B cell (primary cell): ENCODE data around the gene TRAPPC3L. TPM values are rescaled to one million over a fixed set of nuclear protein-coding genes. Genes with fewer than 3 reads are reported as not detected.

ENCODE experiments used
- ATAC-seq: fragments of 200-7000 bp; cut with Tn5 transposase; one replicate; pipeline ENCODE4 v1.10.0; 2021; ENCODE audit warnings: low read depth, mild to moderate bottlenecking, moderate number of reproducible peaks, moderate library complexity
- CTCF ChIA-PET: fragments of 350-600 bp; sonication (Branson Sonifier 250); formaldehyde crosslinking; loops from one replicate; lab custom pipeline; 2021; ENCODE audit warnings: antibody characterized with exemption, inconsistent platforms; lab: Charles Lee
- POLR2A ChIA-PET: fragments of 350-600 bp; sonication (Branson Sonifier 250); formaldehyde crosslinking; loops from one replicate; lab custom pipeline; 2021; ENCODE audit warnings: antibody characterized with exemption; lab: Charles Lee
- DNase-seq: peaks from one replicate; pipeline ENCODE4 v3.0.0; 2013
- H2AFZ ChIP-seq: 2 replicates; pipeline ENCODE4 v1.6.1; 2012; ENCODE audit warnings: mild to moderate bottlenecking, low read depth, low read length; ENCODE audit not compliant: insufficient read depth, poor library complexity, severe bottlenecking
- H3K27ac ChIP-seq, 2 donors: 1 replicate in 1 of 2; 2 replicates in 1 of 2; pipeline ENCODE4 v1.5.1; 2012 to 2013; ENCODE audit warnings: low read length in 2 of 2, mild to moderate bottlenecking in 2 of 2, moderate library complexity in 1 of 2
- H3K27me3 ChIP-seq, 4 experiments: fragments of 200-600 bp in 1 of 4; sonication (generic) in 1 of 4; replicated peaks in 1 of 4; 1 replicate in 2 of 4; 2 replicates in 2 of 4; pipeline versions ENCODE4 v1.6.1 to v1.7.0; 2013 to 2016; ENCODE audit warnings: low read length in 3 of 4, mild to moderate bottlenecking in 2 of 4, mixed read lengths in 1 of 4, moderate library complexity in 1 of 4; ENCODE audit not compliant: insufficient read depth in 4 of 4, control insufficient read depth in 3 of 4; ENCODE audit errors: control extremely low read depth in 1 of 4
- H3K36me3 ChIP-seq, 2 experiments: replicated peaks in 1 of 2; 1 replicate in 1 of 2; 2 replicates in 1 of 2; pipeline versions ENCODE4 v1.6.1 to v1.7.1; 2013; ENCODE audit warnings: low read length in 1 of 2; ENCODE audit not compliant: insufficient read depth in 2 of 2, control insufficient read depth in 1 of 2; ENCODE audit errors: control extremely low read depth in 1 of 2, extremely low read depth in 1 of 2
- H3K4me1 ChIP-seq, 2 donors: fragments of 200-600 bp in 1 of 2; sonication (generic) in 1 of 2; 1 replicate in 1 of 2; 2 replicates in 1 of 2; pipeline versions ENCODE4 v1.5.1 to v1.6.1; 2013 to 2017; ENCODE audit warnings: low read length in 2 of 2; ENCODE audit not compliant: control insufficient read depth in 2 of 2, insufficient read depth in 2 of 2
- H3K4me2 ChIP-seq: replicated peaks from 2 replicates; pipeline ENCODE3; 2012; ENCODE audit warnings: mild to moderate bottlenecking, low read depth, low read length; ENCODE audit not compliant: poor library complexity, severe bottlenecking
- H3K4me3 ChIP-seq, 5 experiments: fragments of 200-600 bp in 1 of 5; sonication (generic) in 1 of 5; 1 replicate in 3 of 5; 2 replicates in 2 of 5; pipeline versions ENCODE4 v1.5.1 to v1.7.0; 2011 to 2016; ENCODE audit warnings: low read length in 4 of 5, mild to moderate bottlenecking in 4 of 5, low read depth in 2 of 5, control low read depth in 1 of 5, moderate library complexity in 1 of 5; ENCODE audit not compliant: insufficient read depth in 1 of 5; ENCODE audit errors: control extremely low read depth in 1 of 5, extremely low read depth in 1 of 5
- H3K79me2 ChIP-seq: fragments of 200-600 bp; sonication (generic); one replicate; pipeline ENCODE4 v1.6.0; 2016; ENCODE audit warnings: low read length; ENCODE audit not compliant: control insufficient read depth, insufficient read depth
- H3K9ac ChIP-seq: fragments of 200-600 bp; sonication (generic); 2 replicates; pipeline ENCODE4 v1.6.1; 2017; ENCODE audit warnings: mild to moderate bottlenecking, low read length, moderate library complexity
- H3K9me3 ChIP-seq, 3 donors: one replicate each; pipeline versions ENCODE4 v1.6.1 to v1.7.1; 2013; ENCODE audit warnings: low read length in 2 of 3; ENCODE audit not compliant: control insufficient read depth in 2 of 3, insufficient read depth in 1 of 3; ENCODE audit errors: control extremely low read depth in 1 of 3
- H4K20me1 ChIP-seq: 2 replicates; pipeline ENCODE4 v1.6.0; 2012; ENCODE audit warnings: mild to moderate bottlenecking, low read length; ENCODE audit not compliant: insufficient read depth, control insufficient read depth, poor library complexity, severe bottlenecking
- H3K27ac Mint-ChIP-seq: one replicate; pipeline ENCODE4 v1.8.0; 2021; ENCODE audit warnings: mixed read lengths
- H3K27me3 Mint-ChIP-seq: one replicate; pipeline ENCODE4 v1.8.0; 2021; ENCODE audit warnings: mixed read lengths
- H3K4me1 Mint-ChIP-seq: one replicate; pipeline ENCODE4 v1.8.0; 2021; ENCODE audit warnings: mixed read lengths
- H3K4me3 Mint-ChIP-seq: one replicate; pipeline ENCODE4 v1.8.0; 2021; ENCODE audit warnings: mixed read lengths
- H3K9me3 Mint-ChIP-seq: one replicate; pipeline ENCODE4 v1.8.0; 2022; ENCODE audit warnings: mixed read lengths; ENCODE audit not compliant: insufficient read depth
- CTCF ChIP-seq: fragments of 200-600 bp; IDR thresholded peaks from one replicate; pipeline ENCODE4 v1.8.0; 2022; ENCODE audit warnings: antibody characterized with exemption, mild to moderate bottlenecking
- EZH2 ChIP-seq: IDR thresholded peaks from 2 replicates; pipeline ENCODE4 v1.6.1; 2012; ENCODE audit warnings: borderline replicate concordance, low read depth, mild to moderate bottlenecking, moderate library complexity, low read length; ENCODE audit not compliant: insufficient read depth, poor library complexity, severe bottlenecking
- WGBS: methylation state at CpG from one replicate; pipeline ENCODE4 v1.1.5; 2013; ENCODE audit warnings: missing lambda C conversion rate; ENCODE audit not compliant: insufficient coverage; 5-methylcytosine and 5-hydroxymethylcytosine counted together
- intact Hi-C: fragments of 100-400 bp; cut with micrococcal nuclease; formaldehyde crosslinking; loops from one replicate; pipeline ENCODE4 v1.10.0; 2022
- polyA plus RNA-seq: library from polyadenylated mRNA; depleted of rRNA; stranded (reverse); fragments of >200 nt; gene quantifications from 2 replicates; pipeline ENCODE4 v1.2.3, GENCODE V29; 2012
- total RNA-seq, 2 donors: library from RNA; stranded (reverse); fragments of 120-200 nt in 1 of 2; gene quantifications; 1 replicate in 1 of 2; 2 replicates in 1 of 2; pipeline versions ENCODE4 v1.2.3 to v1.2.4, GENCODE V29; 2013 to 2022

Gene TRAPPC3L
- total and polyA plus RNA-seq, 2 donors (not counting 1 experiment from before 2014, with no cell fraction given), result not detected

- DNase-seq (no peak), ATAC-seq (no peak)
- TF ChIP-seq EZH2 (no peak), CTCF (no peak)
- H3K27ac ChIP-seq, result no peak overlapping the region
- Mint-ChIP-seq H3K4me3 (no peak overlapping the region), H3K27ac (no peak overlapping the region), H3K27me3 (no peaks in the 10 kb centered on the region), H3K4me1 (peaks cover 18% of the 10 kb centered on the region), H3K9me3 (peaks cover 9% of the 10 kb centered on the region)
- ChIA-PET CTCF (interaction anchor here (1.3 to 4.5 kb wide), 4 partner anchors 20 to 225 kb away, joined by 4 to 21 read pairs (median 4); no protein-coding TSS in a partner anchor), POLR2A (no interaction called here)
- no peaks in the 10 kb centered on the region for H4K20me1 ChIP-seq
- H3K4me2 ChIP-seq, result no peak overlapping the region
- H2AFZ ChIP-seq, result no peak overlapping the region
- no peak overlapping the region for H3K4me3 ChIP-seq
- peaks cover 0 to 4% (median 0%) of the 10 kb centered on the region in 3 donors for H3K9me3 ChIP-seq
- no peaks in the 10 kb centered on the region for H3K79me2 ChIP-seq
- no peaks in the 10 kb centered on the region for H3K27me3 ChIP-seq
- H3K36me3 ChIP-seq, result no peaks in the 10 kb centered on the region
- intact Hi-C loops, result no loop called here
- no peak overlapping the region for H3K9ac ChIP-seq
- peaks cover 5 to 6% of the 10 kb centered on the region in 2 donors for H3K4me1 ChIP-seq
These were observed 32.8 kb downstream of the TRAPPC3L start for GRCh38 chr6:116512734-116513133.

GRCh38 chr6:116512111-116512559, 33.3 kb downstream of the TRAPPC3L start:
- no peak for ATAC-seq
- WGBS, result 45% methylated on average over 3 of the region's 4 CpGs
- no peak for DNase-seq
- Mint-ChIP-seq H3K9me3 (peaks cover 9% of the 10 kb centered on the region), H3K27me3 (no peaks in the 10 kb centered on the region), H3K4me3 (no peak overlapping the region), H3K27ac (no peak overlapping the region), H3K4me1 (peaks cover 18% of the 10 kb centered on the region)
- no peaks in the 10 kb centered on the region for H3K79me2 ChIP-seq
- H3K4me2 ChIP-seq, result peak overlapping the region; percentile 4
- H3K27ac ChIP-seq, result peak overlapping the region in 1 of 2 donors; percentile 5
- ChIA-PET POLR2A (no interaction called here), CTCF (interaction anchor here (1.0 to 4.5 kb wide), 5 partner anchors 20 to 224 kb away, joined by 3 to 21 read pairs (median 4); no protein-coding TSS in a partner anchor)
- H3K4me1 ChIP-seq, result peaks cover 5 to 6% of the 10 kb centered on the region in 2 donors
- H3K4me3 ChIP-seq, result no peak overlapping the region
- no peak for TF ChIP-seq CTCF
- TF ChIP-seq EZH2, result no peak
- H3K27me3 ChIP-seq, result no peaks in the 10 kb centered on the region
- H3K36me3 ChIP-seq, result no peaks in the 10 kb centered on the region
- H4K20me1 ChIP-seq, result no peaks in the 10 kb centered on the region
- H3K9ac ChIP-seq, result no peak overlapping the region
- intact Hi-C loops, result no loop called here
- peaks cover 0 to 4% (median 0%) of the 10 kb centered on the region in 3 donors for H3K9me3 ChIP-seq
- peak overlapping the region; percentile 43 for H2AFZ ChIP-seq
